Calu3 (cell line): ENCODE results near the gene RUNX2. TPM values are rescaled to one million over a fixed set of nuclear protein-coding genes. Genes with fewer than 3 reads are reported as not detected.

ENCODE experiments used
- BruUV-seq: library from RNA; stranded (reverse); fragments of 400-500 nt; replicated peaks from 2 replicates; lab custom pipeline; 2021; lab: Mats Ljungman, UMichigan
- CTCF ChIA-PET: fragments of 300-600 bp; sonication (Branson Sonifier 250); formaldehyde crosslinking; loops from one replicate; lab custom pipeline; 2022; ENCODE audit warnings: antibody characterized with exemption; lab: Charles Lee
- DNase-seq: peaks from one replicate; pipeline ENCODE4 v3.0.0; 2022
- H3K27ac Mint-ChIP-seq: one replicate; pipeline ENCODE4 v1.8.0; 2022; ENCODE audit warnings: mixed read lengths; ENCODE audit not compliant: unreplicated experiment
- H3K27me3 Mint-ChIP-seq: one replicate; pipeline ENCODE4 v1.8.0; 2022; ENCODE audit warnings: mixed read lengths; ENCODE audit not compliant: unreplicated experiment
- H3K36me3 Mint-ChIP-seq: one replicate; pipeline ENCODE4 v1.8.0; 2022; ENCODE audit warnings: mild to moderate bottlenecking, moderate library complexity, mixed read lengths; ENCODE audit not compliant: insufficient read depth, unreplicated experiment
- H3K4me1 Mint-ChIP-seq: one replicate; pipeline ENCODE4 v1.8.0; 2022; ENCODE audit warnings: mild to moderate bottlenecking, low read depth, mixed read lengths; ENCODE audit not compliant: unreplicated experiment
- H3K4me3 Mint-ChIP-seq: one replicate; pipeline ENCODE4 v1.8.0; 2022; ENCODE audit warnings: mild to moderate bottlenecking, low read depth, moderate library complexity, mixed read lengths; ENCODE audit not compliant: unreplicated experiment
- H3K9me3 Mint-ChIP-seq: one replicate; pipeline ENCODE4 v1.8.0; 2022; ENCODE audit warnings: low read depth, mixed read lengths; ENCODE audit not compliant: unreplicated experiment
- CTCF ChIP-seq: fragments of 200-600 bp; IDR thresholded peaks from one replicate; pipeline ENCODE4 v1.8.0; 2022; ENCODE audit warnings: antibody characterized with exemption; ENCODE audit not compliant: unreplicated experiment
- intact Hi-C: fragments of 100-400 bp; cut with micrococcal nuclease; formaldehyde crosslinking; loops from one replicate; pipeline ENCODE4 v1.10.0; 2022; ENCODE audit not compliant: unreplicated experiment
- total RNA-seq: library from RNA; stranded (reverse); gene quantifications from 2 replicates; pipeline ENCODE4 v1.2.3, GENCODE V29; 2022

The RUNX2 gene
- total RNA-seq, 1 experiment from 2014 or later, result 0.54 TPM

- no peak for DNase-seq
- no peaks in the 10 kb centered on the region for H3K36me3 Mint-ChIP-seq
- BruUV-seq, result no TSS peak
- no peaks in the 10 kb centered on the region for H3K27me3 Mint-ChIP-seq
- H3K9me3 Mint-ChIP-seq, result no peaks in the 10 kb centered on the region
- intact Hi-C loops, result no loop called here
- TF ChIP-seq CTCF, result no peak
- H3K27ac Mint-ChIP-seq, result no peak overlapping the region
- H3K4me1 Mint-ChIP-seq, result peaks cover 7% of the 10 kb centered on the region
- CTCF ChIA-PET, result no interaction called here
- H3K4me3 Mint-ChIP-seq, result no peak overlapping the region
Observed at GRCh38 chr6:45488889-45489288, 160.8 kb downstream of the RUNX2 start.

- no peak for TF ChIP-seq CTCF
- Mint-ChIP-seq H3K4me3 (no peak overlapping the region), H3K27ac (no peak overlapping the region), H3K36me3 (no peaks in the 10 kb centered on the region), H3K27me3 (no peaks in the 10 kb centered on the region), H3K9me3 (no peaks in the 10 kb centered on the region), H3K4me1 (peaks cover 7% of the 10 kb centered on the region)
- BruUV-seq, result no TSS peak
- intact Hi-C loops, result no loop called here
- CTCF ChIA-PET, result interaction anchor here (0.6 kb wide), 1 partner anchor 14 kb away, joined by 6 read pairs; no protein-coding TSS in a partner anchor
- DNase-seq, result no peak
Observed at GRCh38 chr6:45491048-45491735, 163.1 kb downstream of the RUNX2 start.

- intact Hi-C loops, result no loop called here
- Mint-ChIP-seq H3K4me1 (peaks cover 7% of the 10 kb centered on the region), H3K36me3 (no peaks in the 10 kb centered on the region)
Observed at GRCh38 chr6:45491874-45492273, 163.7 kb downstream of the RUNX2 start.

GRCh38 chr6:45493761-45494160 is 165.6 kb downstream of the RUNX2 start:
- intact Hi-C loops, result no loop called here
- TF ChIP-seq CTCF, result no peak

More at GRCh38 chr6:45491874-45492273, 163.7 kb downstream of the RUNX2 start:
- no peaks in the 10 kb centered on the region for H3K9me3 Mint-ChIP-seq
- no peaks in the 10 kb centered on the region for H3K27me3 Mint-ChIP-seq
- no peak overlapping the region for H3K4me3 Mint-ChIP-seq
- BruUV-seq, result no TSS peak
- H3K27ac Mint-ChIP-seq, result no peak overlapping the region
- DNase-seq, result no peak
- no peak for TF ChIP-seq CTCF
- CTCF ChIA-PET, result no interaction called here

More at GRCh38 chr6:45493761-45494160, 165.6 kb downstream of the RUNX2 start:
- no TSS peak for BruUV-seq
- Mint-ChIP-seq H3K36me3 (no peaks in the 10 kb centered on the region), H3K27ac (no peak overlapping the region), H3K27me3 (no peaks in the 10 kb centered on the region), H3K4me1 (peaks cover 7% of the 10 kb centered on the region), H3K4me3 (no peak overlapping the region), H3K9me3 (no peaks in the 10 kb centered on the region)
- CTCF ChIA-PET, result no interaction called here
- no peak for DNase-seq
